Bone marrow (tissue), 2 donors: ENCODE results near the gene PLA2G15.
A peak's percentile ranks its signal among the peaks of the same experiment; 100 is the strongest.

Experiments
- DNase-seq, 2 donors: peaks; one replicate each; lab custom pipeline; 2025; lab: John Stamatoyannopoulos, UW

The PLA2G15 gene

DNA sequence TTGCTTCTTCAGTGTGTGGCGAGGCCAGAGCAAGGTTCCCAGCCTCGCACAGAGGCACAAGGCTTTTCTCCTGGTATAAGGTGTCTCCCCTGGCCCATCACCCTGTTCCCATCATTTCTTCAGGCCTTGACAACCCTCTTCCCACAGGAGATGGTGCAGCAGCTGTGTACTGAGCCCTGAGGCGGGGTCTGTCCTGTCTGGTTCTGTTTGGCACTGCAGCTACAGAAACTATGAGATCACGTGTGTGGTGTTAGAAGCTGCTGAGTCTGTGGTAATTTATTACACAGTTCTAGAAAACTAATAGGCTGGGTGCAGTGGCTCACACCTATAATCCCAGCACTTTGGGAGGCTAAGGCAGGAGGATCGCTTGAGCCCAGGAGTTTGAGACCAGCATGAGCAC, 7.2 kb downstream of the PLA2G15 start:
- DNase-seq: no peak

DNA sequence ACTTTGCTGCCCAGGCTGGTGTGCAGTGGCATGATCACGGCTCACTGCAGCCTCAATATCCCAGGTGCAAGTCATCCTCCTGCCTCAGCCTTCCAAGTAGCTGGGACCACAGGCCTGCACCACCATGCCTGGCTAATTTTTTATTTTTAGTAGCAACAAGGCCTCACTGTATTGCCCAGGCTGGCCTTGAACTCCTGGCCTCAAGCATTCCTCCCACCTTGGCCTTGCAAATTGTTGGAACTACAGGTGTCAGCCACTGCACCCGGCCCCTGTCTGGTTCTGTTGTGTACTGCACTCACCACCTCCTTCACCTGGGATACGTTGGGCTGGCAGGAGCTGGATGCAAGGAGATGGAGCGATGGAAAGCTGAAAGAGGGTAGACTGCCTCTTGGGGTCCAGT, 8.5 kb downstream of the PLA2G15 start:
- no peak for DNase-seq

DNA sequence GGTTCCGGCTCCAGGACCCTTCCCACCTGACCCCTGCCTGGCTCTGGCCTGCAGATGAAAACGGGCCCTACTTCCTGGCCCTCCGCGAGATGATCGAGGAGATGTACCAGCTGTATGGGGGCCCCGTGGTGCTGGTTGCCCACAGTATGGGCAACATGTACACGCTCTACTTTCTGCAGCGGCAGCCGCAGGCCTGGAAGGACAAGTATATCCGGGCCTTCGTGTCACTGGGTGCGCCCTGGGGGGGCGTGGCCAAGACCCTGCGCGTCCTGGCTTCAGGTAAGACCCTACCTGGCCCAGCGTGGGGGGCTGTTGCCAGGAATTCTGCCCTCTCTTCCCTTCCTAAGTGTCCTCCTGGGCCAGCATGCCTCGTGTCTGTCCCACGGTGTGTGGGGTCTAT, 10.5 kb downstream of the PLA2G15 start:
- no peak for DNase-seq

DNA sequence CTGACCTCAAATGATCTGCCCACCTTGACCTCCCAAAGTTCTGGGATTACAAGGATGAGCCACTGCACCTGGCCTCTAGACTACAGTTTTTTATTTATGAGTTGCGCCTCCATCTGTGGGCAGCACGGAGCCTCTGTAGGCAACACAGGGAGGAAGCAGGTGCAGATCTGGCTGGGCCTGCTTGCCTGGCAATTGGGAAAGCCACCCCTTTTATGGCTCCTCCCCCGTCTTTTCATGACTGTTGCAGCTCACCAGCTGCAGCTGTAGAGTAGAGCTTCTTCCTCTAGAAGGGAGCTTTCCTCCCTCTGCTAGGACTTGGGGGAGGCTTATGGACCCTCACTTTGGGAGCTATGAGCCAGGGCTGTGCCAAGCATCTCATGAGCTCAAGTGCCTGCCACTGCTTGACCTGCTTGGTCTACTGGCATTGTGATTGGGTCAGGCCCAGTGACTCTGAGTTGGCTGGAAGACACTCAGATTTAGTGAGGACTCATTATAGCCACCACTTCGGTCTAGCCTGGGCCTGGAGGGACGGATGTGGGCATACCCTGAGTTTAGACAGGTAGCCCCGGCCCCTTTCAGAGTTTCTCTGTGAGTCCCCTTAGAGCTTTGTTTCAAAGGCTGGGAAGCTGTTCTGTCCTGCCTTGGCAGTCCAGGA, 12.2 kb downstream of the PLA2G15 start:
- peak in 1 of 2 donors; percentile 92 for DNase-seq

DNA sequence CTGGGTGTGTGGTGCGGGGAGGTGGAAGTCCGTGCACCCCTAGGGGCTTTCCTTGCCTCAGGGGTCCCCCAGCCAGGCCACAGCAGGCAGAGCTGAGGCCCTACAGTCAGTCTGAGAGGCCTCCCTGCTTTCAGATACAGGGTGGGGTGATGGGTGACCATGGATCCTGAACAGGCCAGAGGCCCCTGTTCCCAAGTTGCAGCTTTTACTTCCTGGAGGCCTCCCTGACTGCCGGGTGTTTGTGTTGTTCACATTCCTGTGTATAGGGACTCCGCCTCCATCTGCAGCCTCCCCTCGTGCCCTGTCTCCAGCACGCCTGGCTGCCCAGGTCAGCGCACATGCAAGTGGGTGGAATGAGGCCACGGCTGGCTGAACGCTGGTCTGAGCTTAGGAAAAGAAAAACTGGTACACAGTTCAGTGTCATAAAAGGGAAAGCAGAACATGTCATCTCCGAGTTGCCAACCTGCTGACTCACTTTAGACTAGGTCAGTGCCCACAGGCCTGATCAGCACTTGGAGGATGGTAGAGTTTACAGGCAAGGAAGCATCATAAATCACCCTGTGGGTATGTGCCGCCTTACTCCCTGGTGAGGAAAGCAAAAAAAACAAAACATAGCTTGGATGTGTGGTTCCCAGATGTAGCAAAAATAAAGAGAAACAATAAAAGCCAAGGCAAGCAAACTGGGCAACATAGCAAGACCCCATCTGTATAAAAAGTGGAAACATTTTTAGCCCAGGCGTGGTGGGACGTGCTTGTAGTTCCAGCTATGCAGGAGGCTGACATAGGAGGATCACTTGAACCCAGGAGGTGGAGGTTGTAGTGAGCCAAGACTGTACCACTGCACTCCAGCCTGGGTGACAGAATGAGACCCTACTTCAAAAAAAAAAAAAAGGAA, 13.0 kb downstream of the PLA2G15 start:
- peak; percentile 19 to 93 for DNase-seq

DNA sequence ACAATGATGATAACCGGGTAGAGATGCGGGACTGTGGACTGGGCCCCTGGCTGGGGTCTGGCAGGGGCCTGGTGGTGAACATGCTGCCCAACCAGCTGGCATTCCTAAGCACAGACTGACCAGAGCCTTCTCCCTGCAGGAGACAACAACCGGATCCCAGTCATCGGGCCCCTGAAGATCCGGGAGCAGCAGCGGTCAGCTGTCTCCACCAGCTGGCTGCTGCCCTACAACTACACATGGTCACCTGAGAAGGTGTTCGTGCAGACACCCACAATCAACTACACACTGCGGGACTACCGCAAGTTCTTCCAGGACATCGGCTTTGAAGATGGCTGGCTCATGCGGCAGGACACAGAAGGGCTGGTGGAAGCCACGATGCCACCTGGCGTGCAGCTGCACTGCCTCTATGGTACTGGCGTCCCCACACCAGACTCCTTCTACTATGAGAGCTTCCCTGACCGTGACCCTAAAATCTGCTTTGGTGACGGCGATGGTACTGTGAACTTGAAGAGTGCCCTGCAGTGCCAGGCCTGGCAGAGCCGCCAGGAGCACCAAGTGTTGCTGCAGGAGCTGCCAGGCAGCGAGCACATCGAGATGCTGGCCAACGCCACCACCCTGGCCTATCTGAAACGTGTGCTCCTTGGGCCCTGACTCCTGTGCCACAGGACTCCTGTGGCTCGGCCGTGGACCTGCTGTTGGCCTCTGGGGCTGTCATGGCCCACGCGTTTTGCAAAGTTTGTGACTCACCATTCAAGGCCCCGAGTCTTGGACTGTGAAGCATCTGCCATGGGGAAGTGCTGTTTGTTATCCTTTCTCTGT, 14.0 kb downstream of the PLA2G15 start:
- no peak for DNase-seq

DNA sequence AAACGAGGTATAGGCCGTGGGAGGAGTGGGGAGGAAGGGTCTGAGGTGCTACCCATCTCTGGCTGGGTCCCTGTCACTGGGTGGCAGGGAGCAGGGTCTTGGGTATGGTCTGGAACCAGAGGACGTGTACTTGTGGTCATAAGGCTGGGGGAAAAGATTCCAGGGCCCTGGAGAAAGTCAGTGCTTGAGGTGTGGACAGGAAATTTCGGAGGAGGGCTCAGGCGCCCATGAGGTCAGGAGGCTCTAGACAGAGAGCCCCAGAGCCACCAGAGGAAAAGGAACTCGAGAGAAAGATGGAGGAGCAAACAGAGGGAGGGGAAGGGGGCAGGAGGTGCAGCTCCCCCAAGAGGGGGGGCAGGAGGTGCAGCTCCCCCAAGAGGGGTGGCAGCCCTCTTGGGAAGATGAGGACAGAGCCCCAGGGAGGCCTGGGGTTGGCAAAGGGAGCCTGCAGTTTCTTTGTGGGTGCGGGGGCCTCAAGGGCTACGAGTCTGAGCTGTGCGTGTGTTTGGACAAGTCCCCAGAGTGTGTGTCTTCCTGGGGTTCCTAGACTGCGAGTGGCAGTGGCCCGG, 18.5 kb downstream of the PLA2G15 start:
- DNase-seq: peak in 1 of 2 donors; percentile 37

DNA sequence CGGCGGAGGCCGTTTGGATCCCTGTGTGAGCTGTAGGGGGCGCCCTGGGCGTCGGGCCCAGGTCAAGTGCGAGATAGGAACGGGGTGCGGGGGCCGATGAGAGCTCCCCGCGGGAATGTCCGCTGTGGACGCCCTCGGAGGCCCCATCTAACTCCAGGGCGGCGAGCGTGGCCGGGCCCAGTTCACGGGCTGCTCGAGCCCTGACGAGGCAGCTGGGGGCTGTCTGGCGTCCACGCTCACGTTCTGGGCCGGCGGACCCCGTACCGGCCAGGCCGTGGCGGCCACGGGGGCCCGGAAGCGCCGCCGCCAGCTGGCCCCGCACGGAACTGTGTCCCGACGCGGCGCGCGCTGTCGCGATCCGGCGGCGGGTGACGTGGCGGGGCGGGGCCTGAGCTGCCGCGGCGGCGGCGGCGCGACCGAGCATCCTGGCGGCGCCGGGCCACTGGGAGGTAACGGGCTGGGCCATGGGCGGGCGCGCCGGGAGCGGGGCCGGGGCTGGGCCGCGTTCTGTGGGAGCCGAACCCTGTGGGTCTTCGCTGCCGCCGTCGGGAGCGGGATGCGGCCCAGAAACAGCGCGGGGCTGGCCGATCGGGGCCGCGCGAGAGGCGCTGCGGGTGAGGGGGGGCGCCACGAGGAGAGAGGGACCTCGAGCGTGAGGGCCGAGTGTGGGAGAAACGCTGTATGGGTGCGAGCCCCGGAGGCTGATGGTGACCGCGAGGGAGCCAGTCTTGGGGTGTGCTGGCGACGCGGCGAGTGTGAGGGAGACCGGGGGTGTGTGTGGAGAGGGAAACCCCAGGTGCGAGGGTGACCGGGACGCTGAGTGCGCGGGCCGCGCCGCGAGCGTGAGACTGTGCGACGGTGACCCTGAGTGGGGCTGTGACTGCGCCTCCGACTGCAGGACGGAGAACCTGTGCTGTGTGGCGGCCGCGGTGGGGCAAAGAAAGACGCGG, 19.2 kb downstream of the PLA2G15 start, which contains the start of gene SLC7A6:
Gene SLC7A6 (plus strand): TSS at position 399 of the 950 bp plus-strand sequence. CDS start 10,201 bp downstream, outside the sequence.
- peak; percentile 63 to 87 for DNase-seq

DNA sequence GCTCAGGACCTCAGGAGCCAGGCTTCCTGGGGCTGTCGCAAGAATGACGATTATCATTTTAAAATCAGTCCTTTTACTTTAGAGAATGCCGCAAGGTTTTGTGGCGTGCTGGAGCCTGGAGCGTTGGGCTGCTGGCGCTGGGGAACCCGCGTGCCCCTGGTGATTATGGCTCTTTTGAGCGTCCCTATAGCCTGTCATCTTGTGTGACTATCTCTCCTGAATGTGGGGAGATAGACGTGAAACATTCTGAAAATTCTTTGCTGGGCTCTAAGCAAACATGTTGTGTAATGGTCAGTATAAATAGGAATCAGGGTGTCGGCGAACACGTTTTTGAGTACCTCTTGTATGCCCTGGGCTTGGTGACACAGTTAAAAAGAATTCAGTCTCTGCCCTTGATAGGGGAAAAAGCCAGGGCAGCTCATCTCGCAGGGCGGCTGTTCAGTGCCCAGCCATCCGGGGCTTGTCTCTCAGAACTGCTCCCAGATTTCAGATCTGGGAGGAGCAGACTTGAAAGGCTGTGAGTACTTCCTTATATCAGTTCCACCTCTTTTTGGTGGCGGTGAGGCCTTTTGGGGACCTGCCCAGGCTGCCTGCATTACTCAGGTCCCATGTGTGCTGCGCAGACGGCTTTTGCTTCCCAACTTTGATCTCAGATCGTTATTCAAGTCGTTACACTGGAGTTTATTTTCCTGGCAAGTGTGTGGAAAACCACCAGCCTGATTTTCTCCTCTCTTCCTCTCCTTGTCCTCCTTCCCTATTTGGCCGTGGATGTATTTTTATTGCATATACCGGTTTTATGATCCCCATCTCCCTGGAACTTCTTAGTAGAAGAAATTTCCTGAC, 20.1 kb downstream of the PLA2G15 start:
- DNase-seq: peak in 1 of 2 donors; percentile 22

DNA sequence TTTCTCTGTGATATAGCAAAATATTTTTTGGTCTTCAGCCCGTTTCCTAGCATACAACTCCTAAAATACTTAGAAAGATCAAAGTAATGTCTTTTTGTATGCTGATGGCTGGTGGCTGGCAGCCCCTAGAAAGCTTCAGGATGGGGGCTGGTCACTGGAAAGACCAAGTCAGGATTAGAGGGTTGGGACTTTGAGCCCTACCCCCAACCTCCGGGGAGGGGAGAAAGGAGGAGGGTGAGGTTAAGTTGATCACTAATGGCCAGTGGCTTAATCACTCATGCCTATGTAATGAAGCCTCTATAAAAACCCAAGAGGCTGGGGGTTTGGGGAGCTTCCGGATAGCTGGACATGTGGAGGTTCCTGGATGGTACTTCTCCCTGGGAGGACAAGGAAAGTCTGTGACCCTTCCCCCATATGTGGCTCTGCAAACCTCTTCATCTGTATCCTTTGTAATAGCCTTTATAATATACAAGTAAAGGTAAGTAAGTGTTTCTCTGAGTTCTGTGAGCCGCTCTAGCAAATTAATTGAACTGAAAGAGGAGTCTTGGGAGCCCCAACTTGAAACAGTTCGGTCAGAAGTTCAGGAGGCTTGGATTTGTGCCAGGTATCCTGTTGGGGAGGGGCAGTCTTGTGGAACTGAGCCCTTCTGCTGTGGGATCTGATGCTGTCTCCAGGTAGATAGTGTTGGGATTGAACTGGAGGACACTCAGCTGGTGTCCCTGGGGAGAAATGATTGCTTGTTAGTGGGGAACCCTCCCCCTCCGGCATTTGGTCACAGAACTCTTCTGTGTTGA, 22.6 kb downstream of the PLA2G15 start:
- no peak for DNase-seq

DNA sequence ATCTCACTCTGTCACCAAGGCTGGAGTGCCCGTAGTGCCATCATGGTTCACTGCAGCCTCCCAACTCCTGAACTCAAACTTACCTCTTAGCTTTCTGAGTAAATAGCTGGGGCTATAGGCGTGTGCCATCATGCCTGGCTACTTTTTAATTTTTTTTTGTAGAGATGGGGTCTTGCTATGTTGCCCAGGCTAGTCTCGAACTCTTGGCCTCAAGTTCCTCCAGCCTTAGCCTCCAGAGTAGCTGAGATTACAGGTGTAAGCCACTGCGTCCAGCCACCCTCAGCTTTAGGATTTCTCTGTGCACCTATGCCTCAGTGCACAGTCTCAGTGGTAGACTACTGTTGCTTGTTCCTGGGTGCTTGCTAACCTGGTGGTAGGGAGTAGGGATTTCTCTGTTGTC, 24.6 kb downstream of the PLA2G15 start:
- no peak for DNase-seq

DNA sequence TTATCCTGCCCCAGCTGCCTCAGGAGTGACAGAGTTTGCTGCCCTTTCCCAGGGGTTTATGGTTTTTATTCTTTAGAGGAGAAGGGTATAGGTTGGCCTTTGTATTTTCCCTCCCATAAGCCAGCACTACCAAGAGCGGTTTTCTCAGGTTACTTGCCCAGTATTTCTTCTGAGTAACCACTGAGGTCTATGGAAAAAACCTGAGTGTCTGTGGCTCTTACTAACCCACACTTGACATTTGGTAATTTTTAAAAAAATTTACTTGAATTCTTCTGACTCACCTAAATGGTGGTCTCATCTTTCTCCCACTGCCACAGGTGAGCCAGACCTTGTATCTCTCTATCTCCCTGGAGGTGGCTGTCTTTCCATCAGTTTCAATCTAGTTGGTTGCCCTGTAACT, 25.2 kb downstream of the PLA2G15 start:
- no peak for DNase-seq

DNA sequence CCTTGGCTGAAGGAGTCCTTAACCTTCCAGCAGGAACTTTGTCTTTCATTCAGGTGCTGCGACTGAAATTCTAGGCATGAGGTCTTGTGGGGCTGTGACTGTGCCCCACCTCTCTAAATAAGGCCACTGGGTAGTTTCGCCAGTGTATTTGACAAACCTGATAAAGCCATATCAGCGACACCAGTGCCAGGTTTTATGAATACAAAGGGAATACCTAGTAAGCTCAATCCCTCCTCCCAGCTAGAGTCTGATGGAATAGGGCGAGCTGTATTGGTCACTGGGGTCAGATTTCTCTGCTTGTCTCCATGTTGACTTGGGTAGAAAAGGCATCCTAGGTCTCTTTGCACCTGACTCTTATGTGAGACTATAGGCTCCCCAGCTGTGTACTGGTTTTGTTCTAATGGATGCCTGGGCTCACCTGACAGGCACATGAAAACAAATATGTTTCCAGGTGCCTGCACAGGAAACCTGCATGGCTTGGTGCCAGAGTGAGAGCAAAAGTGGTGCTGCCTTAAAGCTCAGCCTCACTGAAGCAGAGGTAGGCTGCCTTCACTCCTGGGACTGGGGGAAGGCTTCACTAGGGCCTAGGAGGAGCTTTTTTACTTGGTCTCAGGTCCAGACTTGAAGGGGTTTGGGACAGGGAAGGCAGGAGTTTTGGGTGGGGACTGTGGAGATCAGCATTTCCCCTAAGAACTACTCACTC, 27.5 kb downstream of the PLA2G15 start:
- no peak for DNase-seq

DNA sequence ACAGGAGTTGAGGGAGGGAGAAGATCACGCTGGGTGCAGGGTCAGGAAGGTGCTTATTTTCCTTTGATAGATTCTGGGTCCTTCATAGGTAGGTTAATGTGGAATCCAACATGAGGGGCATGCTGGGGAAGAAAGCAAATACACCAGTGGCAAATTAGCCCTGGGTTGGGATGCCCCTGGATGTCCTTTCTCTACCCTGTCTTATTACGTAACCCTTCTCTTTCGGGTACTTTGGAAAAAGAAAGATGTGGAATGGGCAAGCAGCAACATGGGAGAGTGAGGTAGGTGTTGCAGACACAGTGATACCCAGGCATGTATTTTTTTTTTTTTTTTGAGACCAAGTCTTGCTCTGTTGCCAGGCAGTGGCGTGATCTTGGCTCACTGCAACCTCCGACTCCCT, 28.3 kb downstream of the PLA2G15 start:
- no peak for DNase-seq

DNA sequence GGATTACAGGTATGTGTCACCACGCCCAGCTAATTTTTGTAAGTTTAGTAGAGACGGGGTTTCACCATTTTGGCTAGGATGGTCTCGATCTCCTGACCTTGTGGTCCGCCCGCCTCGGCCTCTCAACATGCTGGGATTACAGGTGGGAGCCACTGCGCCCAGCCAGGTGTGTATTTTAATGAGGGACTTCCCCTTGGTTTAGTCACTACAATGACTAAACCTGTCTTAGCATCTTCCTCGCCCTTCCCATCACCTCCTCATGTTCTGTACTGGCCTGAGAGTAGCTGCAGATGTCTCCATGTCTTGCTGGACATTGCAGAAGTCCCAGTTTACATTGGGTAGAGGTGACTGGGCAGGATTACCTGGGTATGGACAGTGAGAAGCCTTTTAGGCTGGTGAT, 28.7 kb downstream of the PLA2G15 start:
- DNase-seq: no peak

DNA sequence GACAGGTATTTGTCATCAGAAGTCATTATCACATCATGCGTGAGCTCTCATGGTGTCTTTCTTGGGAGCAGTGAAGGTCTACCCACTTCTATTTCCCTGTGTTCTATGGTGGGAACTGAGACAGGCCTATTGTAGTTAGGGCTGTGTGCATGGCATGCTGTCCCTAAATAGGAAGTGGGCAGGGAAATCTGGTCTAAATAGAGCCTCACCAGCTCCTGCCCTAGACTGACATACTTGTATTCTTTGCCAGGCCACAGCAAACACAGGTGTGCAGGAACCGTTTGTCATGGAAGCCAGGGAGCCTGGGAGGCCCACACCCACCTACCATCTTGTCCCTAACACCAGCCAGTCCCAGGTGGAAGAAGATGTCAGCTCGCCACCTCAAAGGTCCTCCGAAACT, 29.3 kb downstream of the PLA2G15 start:
- DNase-seq: no peak

DNA sequence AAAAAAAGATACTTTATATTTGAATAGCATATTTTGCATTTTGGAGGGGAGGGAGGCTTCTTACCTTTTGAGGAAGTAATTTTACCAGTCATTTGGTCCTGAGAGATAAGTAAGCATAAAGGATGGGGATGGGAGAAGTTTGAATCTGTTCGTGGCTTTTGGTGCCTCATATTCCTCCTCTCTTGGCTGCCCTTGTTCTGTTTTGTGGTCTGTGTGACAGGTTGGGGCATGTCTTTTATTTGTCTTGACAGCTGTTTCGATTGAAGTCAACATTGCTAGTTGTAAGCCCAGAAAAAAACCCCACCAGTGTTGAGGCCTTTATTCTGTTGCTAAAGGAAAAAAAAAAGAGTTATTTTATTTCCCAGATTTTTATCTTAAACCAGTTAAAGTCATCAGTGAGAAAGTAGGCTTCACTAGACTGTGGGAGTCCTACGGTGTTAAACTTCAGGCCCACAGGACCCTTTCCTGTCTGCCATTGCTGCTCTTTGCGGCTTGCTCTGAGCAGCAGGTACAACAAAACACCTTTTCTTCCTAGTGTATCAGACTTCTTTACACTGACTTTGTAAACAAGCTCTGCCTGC, 30.5 kb downstream of the PLA2G15 start:
- DNase-seq: peak in 1 of 2 donors; percentile 42

DNA sequence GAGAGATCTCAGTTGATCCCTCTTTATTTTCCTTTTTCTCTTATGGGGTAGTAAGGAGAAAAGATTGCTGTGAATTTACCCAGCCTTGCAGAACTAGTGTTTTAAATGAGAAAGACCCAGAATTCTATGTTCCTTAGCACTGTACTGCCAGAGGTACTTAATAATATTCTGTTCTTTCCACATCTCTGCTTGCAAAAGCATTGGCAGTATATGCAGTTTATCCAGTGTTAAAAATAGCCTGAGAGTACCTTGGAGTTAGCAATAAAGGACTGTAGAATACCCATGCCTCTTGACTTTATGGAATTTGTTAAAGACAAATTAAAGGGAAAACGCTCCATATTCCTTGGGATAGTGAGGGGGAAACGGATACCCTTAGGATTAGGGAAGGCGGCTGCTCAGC, 31.1 kb downstream of the PLA2G15 start:
- DNase-seq: no peak
